Suppressor macrophage treated with lipopolysaccharide for 1 hour (primary cell): Measurements from ENCODE around the gene BIN1.

Experiments used
- DNase-seq, 3 donors: peaks; one replicate each; pipeline ENCODE4 v3.0.0-alpha.2; 2020 to 2022

BIN1 gene

GRCh38 chr2:127106991-127107621 lies at the start of gene BIN1:
Gene BIN1, minus strand, starts transcription at chr2:127107154. Its CDS starts 211 bp downstream, at chr2:127106943.
- DNase-seq, result peak; percentile 83 to 95 (median 83)

GRCh38 chr2:127155947-127156346 lies 49.0 kb upstream of the BIN1 start:
- no peak for DNase-seq

- DNase-seq, result no peak
Measured at GRCh38 chr2:127155028-127155581, 48.2 kb upstream of the BIN1 start.

GRCh38 chr2:127154396-127154795 lies 47.4 kb upstream of the BIN1 start:
- no peak for DNase-seq

- DNase-seq, result peak; percentile 56 to 62 (median 61)
Measured at GRCh38 chr2:127153691-127154158, 46.8 kb upstream of the BIN1 start.

GRCh38 chr2:127150996-127151395 lies 44.0 kb upstream of the BIN1 start:
- no peak for DNase-seq

GRCh38 chr2:127149384-127149783 lies 42.4 kb upstream of the BIN1 start:
- peak in 2 of 3 donors; percentile 49 to 70 for DNase-seq

GRCh38 chr2:127146820-127147502 lies 40.0 kb upstream of the BIN1 start:
- DNase-seq, result no peak

GRCh38 chr2:127146071-127146725 lies 39.2 kb upstream of the BIN1 start:
- no peak for DNase-seq

- peak in 2 of 3 donors; percentile 36 to 53 for DNase-seq
Measured at GRCh38 chr2:127145280-127145895, 38.4 kb upstream of the BIN1 start.

GRCh38 chr2:127143841-127144782 lies 37.2 kb upstream of the BIN1 start:
- DNase-seq, result peak; percentile 42 to 67 (median 47)

GRCh38 chr2:127142663-127143630 lies 36.0 kb upstream of the BIN1 start:
- DNase-seq, result no peak

GRCh38 chr2:127140538-127140937 lies 33.6 kb upstream of the BIN1 start:
- DNase-seq, result no peak

- no peak for DNase-seq
Measured at GRCh38 chr2:127139766-127140165, 32.8 kb upstream of the BIN1 start.

- DNase-seq, result no peak
Measured at GRCh38 chr2:127138281-127138680, 31.3 kb upstream of the BIN1 start.

GRCh38 chr2:127137741-127138140 lies 30.8 kb upstream of the BIN1 start:
- DNase-seq, result no peak

GRCh38 chr2:127137225-127137624 lies 30.3 kb upstream of the BIN1 start:
- no peak for DNase-seq

- DNase-seq, result peak; percentile 87 to 89 (median 88)
Measured at GRCh38 chr2:127134833-127135830, 28.2 kb upstream of the BIN1 start.

GRCh38 chr2:127134235-127134634 lies 27.3 kb upstream of the BIN1 start:
- no peak for DNase-seq
